ENCODE measurements around the gene ZBTB21.
A peak's percentile ranks its signal among the peaks of the same experiment; 100 is the strongest.

The ZBTB21 gene

GRCh38 chr21:41954654-41955499, 55.3 kb downstream of the ZBTB21 start:
- H3K79me2 ChIP-seq (ENCODE audit: insufficient read depth, low read depth): no peaks in the 10 kb centered on the region
- H3K9ac ChIP-seq: peak overlapping the region; percentile 35; the same call in 1 of the 2 replicates
- H4K20me1 ChIP-seq (ENCODE audit: insufficient read depth): no peaks in the 10 kb centered on the region
- no peak for TF ChIP-seq CTCF (conservative IDR thresholded peaks at IDR 0.05; ENCODE audit: low read depth, low read length)
- no peak overlapping the region for H3K27ac ChIP-seq
- H3K4me1 ChIP-seq (ENCODE audit: low read depth, poor library complexity, severe bottlenecking): no peaks in the 10 kb centered on the region
- H3K36me3 ChIP-seq (ENCODE audit: insufficient read depth): no peaks in the 10 kb centered on the region
- H2AFZ ChIP-seq (ENCODE audit: low read depth): peak overlapping the region; percentile 71; the same call in 1 of the 2 replicates
- no peak overlapping the region for H3K4me3 ChIP-seq (IDR thresholded peaks at IDR 0.05; ENCODE audit: insufficient read depth, low read depth, low read length)
- H3K27me3 ChIP-seq (ENCODE audit: insufficient read depth, low read depth): no peaks in the 10 kb centered on the region
- H3K4me2 ChIP-seq: no peak overlapping the region

GRCh38 chr21:41953831-41954653, 56.1 kb downstream of the ZBTB21 start, which contains the start of gene C2CD2:
C2CD2 (minus strand) TSS chr21:41954018; CDS start chr21:41953648, 370 bp downstream.
- Histone ChIP-seq H3K4me1 (ENCODE audit: low read depth, poor library complexity, severe bottlenecking) (no peaks in the 10 kb centered on the region), H3K27ac (peak within 1 kb of the TSS; percentile 32; the same call in 1 of the 2 replicates), H3K4me3 (IDR thresholded peaks at IDR 0.05; ENCODE audit: insufficient read depth, low read depth, low read length) (no peak within 1 kb of the TSS), H2AFZ (ENCODE audit: low read depth) (peak within 1 kb of the TSS; percentile 71; the same call in 1 of the 2 replicates), H3K27me3 (ENCODE audit: insufficient read depth, low read depth) (no peaks in the 10 kb centered on the region), H3K4me2 (peak within 1 kb of the TSS; percentile 13; the same call in 1 of the 2 replicates), H3K36me3 (ENCODE audit: insufficient read depth) (no peaks in the 10 kb centered on the region), H3K79me2 (ENCODE audit: insufficient read depth, low read depth) (no peaks in the 10 kb centered on the region), H4K20me1 (ENCODE audit: insufficient read depth) (no peaks in the 10 kb centered on the region), H3K9ac (peak within 1 kb of the TSS; percentile 35; the same call in 1 of the 2 replicates)
- TF ChIP-seq CTCF (conservative IDR thresholded peaks at IDR 0.05; ENCODE audit: low read depth, low read length): no peak

- no peak for TF ChIP-seq CTCF (conservative IDR thresholded peaks at IDR 0.05; ENCODE audit: low read depth, low read length)
- no peaks in the 10 kb centered on the region for H4K20me1 ChIP-seq (ENCODE audit: insufficient read depth)
- no peaks in the 10 kb centered on the region for H3K27me3 ChIP-seq (ENCODE audit: insufficient read depth, low read depth)
- H3K9ac ChIP-seq: no peak overlapping the region
- H3K36me3 ChIP-seq (ENCODE audit: insufficient read depth): no peaks in the 10 kb centered on the region
- no peak overlapping the region for H3K27ac ChIP-seq
- H3K4me3 ChIP-seq (IDR thresholded peaks at IDR 0.05; ENCODE audit: insufficient read depth, low read depth, low read length): no peak overlapping the region
- no peaks in the 10 kb centered on the region for H3K79me2 ChIP-seq (ENCODE audit: insufficient read depth, low read depth)
- peak overlapping the region; percentile 13; the same call in 1 of the 2 replicates for H3K4me2 ChIP-seq
- H3K4me1 ChIP-seq (ENCODE audit: low read depth, poor library complexity, severe bottlenecking): no peaks in the 10 kb centered on the region
- H2AFZ ChIP-seq (ENCODE audit: low read depth): peak overlapping the region; percentile 14; the same call in 1 of the 2 replicates
Observed at GRCh38 chr21:41953249-41953830, 56.8 kb downstream of the ZBTB21 start.

- H3K27ac ChIP-seq: no peak overlapping the region
- H3K79me2 ChIP-seq (ENCODE audit: insufficient read depth, low read depth): no peaks in the 10 kb centered on the region
- H3K9ac ChIP-seq: no peak overlapping the region
- peak overlapping the region; percentile 13; the same call in 1 of the 2 replicates for H3K4me2 ChIP-seq
- H4K20me1 ChIP-seq (ENCODE audit: insufficient read depth): no peaks in the 10 kb centered on the region
- no peak overlapping the region for H3K4me3 ChIP-seq (IDR thresholded peaks at IDR 0.05; ENCODE audit: insufficient read depth, low read depth, low read length)
- H3K36me3 ChIP-seq (ENCODE audit: insufficient read depth): no peaks in the 10 kb centered on the region
- no peak overlapping the region for H2AFZ ChIP-seq (ENCODE audit: low read depth)
- H3K27me3 ChIP-seq (ENCODE audit: insufficient read depth, low read depth): no peaks in the 10 kb centered on the region
- no peak for TF ChIP-seq CTCF (conservative IDR thresholded peaks at IDR 0.05; ENCODE audit: low read depth, low read length)
- no peaks in the 10 kb centered on the region for H3K4me1 ChIP-seq (ENCODE audit: low read depth, poor library complexity, severe bottlenecking)
Observed at GRCh38 chr21:41952568-41953248, 57.5 kb downstream of the ZBTB21 start.
